Naive thymus-derived CD8-positive, alpha-beta T cell (primary cell): ENCODE results near the gene ZEB2. TPM values are rescaled to one million over a fixed set of nuclear protein-coding genes. Genes with fewer than 3 reads are reported as not detected.

Source experiments
- ATAC-seq, 2 donors: fragments of 150-1000 bp; cut with Tn5 transposase in 1 of 2; sonication (Bioruptor Pico), chemical (Tn5 transposase) in 1 of 2; 1 replicate in 1 of 2; 2 replicates in 1 of 2; pipeline ENCODE4 v1.10.0; 2021; ENCODE audit warnings: mild to moderate bottlenecking in 2 of 2, moderate library complexity in 2 of 2
- POLR2A ChIA-PET: fragments of 350-600 bp; sonication (Branson Sonifier 250); formaldehyde crosslinking; loops from one replicate; lab custom pipeline; 2021; ENCODE audit warnings: antibody characterized with exemption; lab: Charles Lee
- DNase-seq, 10 donors: peaks; one replicate each; pipeline versions ENCODE4 v3.0.0 to v3.0.0-alpha.2; 2020 to 2022
- H3K27ac Mint-ChIP-seq, 10 donors: one replicate each; pipeline ENCODE4 v1.8.0; 2020 to 2022; ENCODE audit warnings: mild to moderate bottlenecking in 10 of 10, mixed read lengths in 10 of 10, moderate library complexity in 4 of 10, inconsistent platforms in 1 of 10
- H3K27me3 Mint-ChIP-seq, 5 donors: one replicate each; pipeline ENCODE4 v1.8.0; 2021 to 2022; ENCODE audit warnings: mixed read lengths in 5 of 5
- H3K36me3 Mint-ChIP-seq, 3 donors: one replicate each; pipeline ENCODE4 v1.8.0; 2020 to 2022; ENCODE audit warnings: mixed read lengths in 3 of 3, mild to moderate bottlenecking in 2 of 3, inconsistent platforms in 1 of 3
- H3K4me1 Mint-ChIP-seq, 4 donors: one replicate each; pipeline ENCODE4 v1.8.0; 2021 to 2022; ENCODE audit warnings: mixed read lengths in 4 of 4
- H3K4me3 Mint-ChIP-seq, 10 donors: one replicate each; pipeline ENCODE4 v1.8.0; 2020 to 2022; ENCODE audit warnings: mild to moderate bottlenecking in 10 of 10, mixed read lengths in 10 of 10, moderate library complexity in 6 of 10, inconsistent platforms in 1 of 10
- H3K9me3 Mint-ChIP-seq, 9 donors: one replicate each; pipeline ENCODE4 v1.8.0; 2020 to 2022; ENCODE audit warnings: mixed read lengths in 9 of 9, mild to moderate bottlenecking in 3 of 9, inconsistent platforms in 1 of 9, moderate library complexity in 1 of 9
- polyA plus RNA-seq, 3 donors: library from polyadenylated mRNA; unstranded; fragments of 300-500 nt; fragmentation: Illumina TruSeq; gene quantifications; one replicate each; pipeline ENCODE4 v1.2.3, GENCODE V29; 2021
- total RNA-seq, 8 experiments: library from RNA in 2 of 8; stranded (reverse) in 2 of 8; gene quantifications; one replicate each; pipeline ENCODE4 v1.2.3 and lab custom pipeline; 2021 to 2026

Gene ZEB2
- total and polyA plus RNA-seq, 5 experiments from 2014 or later: 0.08 to 18.8 (median 8.2) TPM

DNA sequence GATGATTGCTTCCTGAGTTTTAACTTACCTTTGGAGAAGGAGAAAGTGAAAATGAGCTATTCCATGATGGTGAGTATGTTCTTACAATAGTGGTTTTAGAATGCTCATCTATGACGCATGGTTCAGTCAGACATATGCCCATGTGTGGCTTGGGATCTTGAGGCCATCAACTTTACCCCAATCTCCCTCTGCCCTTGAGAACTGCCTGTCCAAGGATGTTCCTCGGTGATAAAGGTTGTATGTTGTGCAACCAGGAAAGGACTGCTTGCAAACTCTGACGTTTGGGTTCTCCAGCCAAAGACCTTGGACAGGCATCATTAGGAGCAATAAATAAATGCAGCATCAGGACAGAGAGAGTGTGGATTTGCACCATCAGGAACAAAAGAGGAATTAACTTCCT is 165.0 kb downstream of the ZEB2 start:
- POLR2A ChIA-PET: interaction anchor here (0.6 kb wide), 1 partner anchor 9 kb away, joined by 6 read pairs; no protein-coding TSS in a partner anchor
- DNase-seq (no peak), ATAC-seq (no peak)
- H3K4me3 Mint-ChIP-seq: no peak overlapping the region
- H3K4me1 Mint-ChIP-seq: peaks cover 0 to 2% (median 0%) of the 10 kb centered on the region in 4 donors
- H3K27me3 Mint-ChIP-seq: no peaks in the 10 kb centered on the region
- no peaks in the 10 kb centered on the region for H3K36me3 Mint-ChIP-seq
- H3K27ac Mint-ChIP-seq: no peak overlapping the region
- no peaks in the 10 kb centered on the region for H3K9me3 Mint-ChIP-seq

- Mint-ChIP-seq H3K4me1 (peaks cover 0 to 2% (median 0%) of the 10 kb centered on the region in 4 donors), H3K36me3 (no peaks in the 10 kb centered on the region), H3K27me3 (peaks cover 0 to 1% (median 0%) of the 10 kb centered on the region in 5 donors), H3K4me3 (no peak overlapping the region), H3K27ac (no peak overlapping the region), H3K9me3 (no peaks in the 10 kb centered on the region)
- ATAC-seq: no peak
- no peak for DNase-seq
- POLR2A ChIA-PET: no interaction called here
Observed at GRCh38 chr2:144351687-144352086, 168.2 kb downstream of the ZEB2 start.

DNA sequence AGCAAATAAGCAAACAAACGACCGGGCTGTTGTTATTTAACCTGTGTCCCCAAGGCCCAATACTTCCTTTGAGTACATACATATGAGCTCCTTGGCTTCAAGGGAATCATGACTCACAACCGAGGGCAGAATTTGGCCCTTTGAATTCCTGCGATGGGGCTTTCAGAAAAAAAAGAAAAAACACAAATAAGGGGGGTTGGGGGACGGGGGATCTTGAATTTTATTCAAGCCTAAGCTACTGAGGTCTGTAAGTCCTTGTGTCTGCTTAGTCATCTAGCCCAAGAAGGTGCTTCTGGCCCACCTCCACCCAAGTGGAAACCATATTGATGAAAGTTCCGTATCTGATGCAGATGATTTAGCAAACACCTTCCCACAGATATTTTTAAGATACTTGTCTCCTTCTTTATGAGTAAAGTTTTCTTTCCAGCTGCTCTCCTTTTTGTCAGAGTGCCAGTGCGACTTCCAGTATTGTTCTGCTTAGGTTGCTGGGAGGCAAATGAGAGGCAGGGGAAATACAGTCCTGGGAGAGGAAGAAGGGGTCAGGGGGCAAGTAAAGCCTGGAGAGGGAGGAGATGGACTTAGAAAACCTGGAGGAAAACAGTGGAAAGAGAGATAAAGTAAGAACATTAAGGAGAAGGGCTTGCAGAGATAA is 169.6 kb downstream of the ZEB2 start:
- ATAC-seq: no peak
- no peak overlapping the region for H3K4me3 Mint-ChIP-seq
- POLR2A ChIA-PET: no interaction called here
- H3K4me1 Mint-ChIP-seq: peaks cover 0 to 2% (median 0%) of the 10 kb centered on the region in 4 donors
- no peak overlapping the region for H3K27ac Mint-ChIP-seq
- peaks cover 0 to 1% (median 0%) of the 10 kb centered on the region in 5 donors for H3K27me3 Mint-ChIP-seq
- no peaks in the 10 kb centered on the region for H3K9me3 Mint-ChIP-seq
- no peak for DNase-seq
- H3K36me3 Mint-ChIP-seq: no peaks in the 10 kb centered on the region

GRCh38 chr2:144349674-144350073 is 170.2 kb downstream of the ZEB2 start:
- peaks cover 0 to 1% (median 0%) of the 10 kb centered on the region in 5 donors for H3K27me3 Mint-ChIP-seq
- no peaks in the 10 kb centered on the region for H3K9me3 Mint-ChIP-seq
- no peak overlapping the region for H3K27ac Mint-ChIP-seq
- no peaks in the 10 kb centered on the region for H3K36me3 Mint-ChIP-seq
- POLR2A ChIA-PET: no interaction called here
- DNase-seq (no peak), ATAC-seq (no peak)
- H3K4me3 Mint-ChIP-seq: no peak overlapping the region
- peaks cover 0 to 2% (median 0%) of the 10 kb centered on the region in 4 donors for H3K4me1 Mint-ChIP-seq

GRCh38 chr2:144348846-144349245 is 171.1 kb downstream of the ZEB2 start:
- no peak overlapping the region for H3K4me3 Mint-ChIP-seq
- no peaks in the 10 kb centered on the region for H3K9me3 Mint-ChIP-seq
- H3K27ac Mint-ChIP-seq: no peak overlapping the region
- H3K27me3 Mint-ChIP-seq: peaks cover 0 to 1% (median 0%) of the 10 kb centered on the region in 5 donors
- H3K4me1 Mint-ChIP-seq: peaks cover 0 to 2% (median 0%) of the 10 kb centered on the region in 4 donors
- no peaks in the 10 kb centered on the region for H3K36me3 Mint-ChIP-seq
- no peak for DNase-seq
- POLR2A ChIA-PET: interaction anchor here (0.6 kb wide), 1 partner anchor 25 kb away, joined by 3 read pairs; no protein-coding TSS in a partner anchor
- ATAC-seq: no peak

- no peak overlapping the region for H3K4me3 Mint-ChIP-seq
- peaks cover 0 to 1% (median 0%) of the 10 kb centered on the region in 5 donors for H3K27me3 Mint-ChIP-seq
- H3K4me1 Mint-ChIP-seq: peaks cover 0 to 2% (median 0%) of the 10 kb centered on the region in 4 donors
- DNase-seq (no peak), ATAC-seq (no peak)
- no peaks in the 10 kb centered on the region for H3K36me3 Mint-ChIP-seq
- no peaks in the 10 kb centered on the region for H3K9me3 Mint-ChIP-seq
- POLR2A ChIA-PET: no interaction called here
- no peak overlapping the region for H3K27ac Mint-ChIP-seq
Observed at GRCh38 chr2:144346229-144346628, 173.7 kb downstream of the ZEB2 start.

- DNase-seq (no peak), ATAC-seq (no peak)
- Mint-ChIP-seq H3K27ac (no peak overlapping the region), H3K36me3 (no peaks in the 10 kb centered on the region), H3K4me3 (no peak overlapping the region), H3K27me3 (peaks cover 0 to 1% (median 0%) of the 10 kb centered on the region in 5 donors), H3K9me3 (peaks cover 0 to 2% (median 0%) of the 10 kb centered on the region in 9 donors), H3K4me1 (peaks cover 0 to 11% (median 0%) of the 10 kb centered on the region in 4 donors)
- POLR2A ChIA-PET: no interaction called here
Observed at GRCh38 chr2:144343145-144343544, 176.8 kb downstream of the ZEB2 start.

DNA sequence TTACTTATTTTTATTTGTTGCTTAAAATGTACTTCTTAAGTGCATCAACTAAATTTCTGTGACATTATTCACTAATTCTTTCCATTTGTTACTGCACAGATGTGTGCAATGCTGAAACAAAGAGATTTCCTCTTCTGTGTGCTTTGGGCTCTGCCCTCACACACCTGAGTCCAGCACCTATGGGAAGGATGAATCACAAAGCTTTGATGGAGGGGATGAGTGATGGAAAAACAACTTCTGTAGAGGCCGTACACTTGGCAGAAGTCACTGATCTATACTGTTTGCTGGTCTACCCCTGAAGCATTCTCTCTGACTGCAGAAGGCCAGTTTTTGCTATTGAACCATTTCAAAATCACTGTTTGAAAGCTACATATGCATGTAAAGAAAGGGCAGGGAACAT is 178.4 kb downstream of the ZEB2 start:
- peaks cover 0 to 2% (median 0%) of the 10 kb centered on the region in 9 donors for H3K9me3 Mint-ChIP-seq
- H3K36me3 Mint-ChIP-seq: no peaks in the 10 kb centered on the region
- H3K4me1 Mint-ChIP-seq: peaks cover 0 to 11% (median 0%) of the 10 kb centered on the region in 4 donors
- POLR2A ChIA-PET: no interaction called here
- no peak overlapping the region for H3K27ac Mint-ChIP-seq
- no peaks in the 10 kb centered on the region for H3K27me3 Mint-ChIP-seq
- ATAC-seq (no peak), DNase-seq (no peak)
- no peak overlapping the region for H3K4me3 Mint-ChIP-seq

GRCh38 chr2:144339048-144339447 is 180.9 kb downstream of the ZEB2 start:
- POLR2A ChIA-PET: no interaction called here
- no peak overlapping the region for H3K4me3 Mint-ChIP-seq
- ATAC-seq: no peak
- H3K36me3 Mint-ChIP-seq: no peaks in the 10 kb centered on the region
- peaks cover 0 to 2% (median 0%) of the 10 kb centered on the region in 9 donors for H3K9me3 Mint-ChIP-seq
- H3K4me1 Mint-ChIP-seq: peaks cover 0 to 11% (median 0%) of the 10 kb centered on the region in 4 donors
- H3K27me3 Mint-ChIP-seq: no peaks in the 10 kb centered on the region
- DNase-seq: no peak
- H3K27ac Mint-ChIP-seq: no peak overlapping the region

- Mint-ChIP-seq H3K4me1 (peaks cover 14 to 32% (median 25%) of the 10 kb centered on the region in 4 donors), H3K4me3 (peak overlapping the region in 1 of 10 donors; percentile 25), H3K27me3 (peaks cover 0 to 1% (median 0%) of the 10 kb centered on the region in 5 donors), H3K9me3 (no peaks in the 10 kb centered on the region), H3K27ac (no peak overlapping the region), H3K36me3 (no peaks in the 10 kb centered on the region)
- no peak for ATAC-seq
- DNase-seq: no peak
- POLR2A ChIA-PET: no interaction called here
Observed at GRCh38 chr2:144334551-144334950, 185.4 kb downstream of the ZEB2 start.
